Caco-2 (cell line): ENCODE data around the gene RAP1A. TPM values are rescaled to one million over a fixed set of nuclear protein-coding genes. Genes with fewer than 3 reads are reported as not detected.

Experiments used
- BruUV-seq: library from RNA; stranded (reverse); fragments of 400-500 nt; replicated peaks from 2 replicates; lab custom pipeline; 2021; lab: Mats Ljungman, UMichigan
- CTCF ChIA-PET: fragments of 300-600 bp; sonication (Branson Sonifier 250); formaldehyde crosslinking; loops from one replicate; lab custom pipeline; 2022; ENCODE audit warnings: antibody characterized with exemption; lab: Charles Lee
- POLR2A ChIA-PET: fragments of 300-600 bp; sonication (Branson Sonifier 250); formaldehyde crosslinking; loops from one replicate; lab custom pipeline; 2022; ENCODE audit warnings: antibody characterized with exemption; lab: Charles Lee
- DNase-seq, 2 experiments: peaks; one replicate each; pipeline versions ENCODE4 v3.0.0 to v3.0.0-alpha.2; 2020 to 2022
- H3K27me3 ChIP-seq: replicated peaks from 2 replicates; pipeline ENCODE4 v1.6.0; 2011; ENCODE audit warnings: low read length; ENCODE audit not compliant: control insufficient read depth, insufficient read depth
- H3K36me3 ChIP-seq: 2 replicates; pipeline ENCODE4 v1.5.1; 2011; ENCODE audit warnings: low read length; ENCODE audit not compliant: control insufficient read depth, insufficient read depth
- H3K4me1 ChIP-seq: fragments of 250-450 bp; sonication (Bioruptor Pico); 2 replicates; pipeline ENCODE4 v1.5.1; 2020; ENCODE audit warnings: mild to moderate bottlenecking
- H3K4me3 ChIP-seq: 2 replicates; pipeline ENCODE4 v1.5.1; 2011; ENCODE audit warnings: low read depth, mild to moderate bottlenecking, control low read depth, low read length
- H3K9me3 ChIP-seq: fragments of 250-450 bp; sonication (Bioruptor Pico); 2 replicates; pipeline ENCODE4 v1.5.1; 2020; ENCODE audit warnings: mild to moderate bottlenecking, moderate library complexity
- H3K27ac Mint-ChIP-seq: one replicate; pipeline ENCODE4 v1.8.0; 2022; ENCODE audit warnings: mixed read lengths; ENCODE audit not compliant: unreplicated experiment
- H3K27me3 Mint-ChIP-seq: one replicate; pipeline ENCODE4 v1.8.0; 2022; ENCODE audit warnings: mixed read lengths; ENCODE audit not compliant: insufficient read depth, unreplicated experiment
- H3K36me3 Mint-ChIP-seq: one replicate; pipeline ENCODE4 v1.8.0; 2022; ENCODE audit warnings: mild to moderate bottlenecking, mixed read lengths; ENCODE audit not compliant: insufficient read depth, unreplicated experiment
- H3K4me1 Mint-ChIP-seq: one replicate; pipeline ENCODE4 v1.8.0; 2022; ENCODE audit warnings: low read depth, mixed read lengths; ENCODE audit not compliant: unreplicated experiment
- H3K4me3 Mint-ChIP-seq: one replicate; pipeline ENCODE4 v1.8.0; 2022; ENCODE audit warnings: mild to moderate bottlenecking, moderate library complexity, mixed read lengths; ENCODE audit not compliant: unreplicated experiment
- H3K9me3 Mint-ChIP-seq: one replicate; pipeline ENCODE4 v1.8.0; 2022; ENCODE audit warnings: mixed read lengths; ENCODE audit not compliant: unreplicated experiment
- CTCF ChIP-seq, 2 experiments: fragments of 200-600 bp in 1 of 2; IDR thresholded peaks; 1 replicate in 1 of 2; 2 replicates in 1 of 2; pipeline versions ENCODE4 v1.5.1 to v1.8.0; 2011 to 2022; ENCODE audit warnings: antibody characterized with exemption in 1 of 2, control low read depth in 1 of 2, inconsistent platforms in 1 of 2, low read depth in 1 of 2, low read length in 1 of 2, mild to moderate bottlenecking in 1 of 2, moderate library complexity in 1 of 2; ENCODE audit not compliant: insufficient read depth in 1 of 2, severe bottlenecking in 1 of 2, unreplicated experiment in 1 of 2
- intact Hi-C: fragments of 100-400 bp; cut with micrococcal nuclease; formaldehyde crosslinking; loops from one replicate; pipeline ENCODE4 v1.10.0; 2022; ENCODE audit not compliant: unreplicated experiment
- total RNA-seq: library from RNA; stranded (reverse); gene quantifications from 2 replicates; pipeline ENCODE4 v1.2.3, GENCODE V29; 2022

RAP1A gene
- total RNA-seq, 1 experiment from 2014 or later: 64.1 TPM

GRCh38 chr1:111602302-111602701 is 17.3 kb upstream of the RAP1A start:
- H3K36me3 ChIP-seq: no peaks in the 10 kb centered on the region
- no peak overlapping the region for H3K4me3 ChIP-seq
- no peaks in the 10 kb centered on the region for H3K4me1 Mint-ChIP-seq
- no peaks in the 10 kb centered on the region for H3K9me3 Mint-ChIP-seq
- H3K36me3 Mint-ChIP-seq: no peaks in the 10 kb centered on the region
- no TSS peak for BruUV-seq
- CTCF ChIA-PET: no interaction called here
- H3K4me3 Mint-ChIP-seq: no peak overlapping the region
- no peaks in the 10 kb centered on the region for H3K9me3 ChIP-seq
- H3K27ac Mint-ChIP-seq: no peak overlapping the region
- no peaks in the 10 kb centered on the region for H3K27me3 Mint-ChIP-seq
- no peaks in the 10 kb centered on the region for H3K4me1 ChIP-seq
- H3K27me3 ChIP-seq: no peaks in the 10 kb centered on the region
- no peak for DNase-seq
- intact Hi-C loops: no loop called here
- POLR2A ChIA-PET: no interaction called here
- no peak for TF ChIP-seq CTCF (IDR thresholded peaks at IDR 0.05; ENCODE audit: insufficient read depth in 1 of 2, low read depth in 1 of 2, low read length in 1 of 2, severe bottlenecking in 1 of 2, unreplicated experiment in 1 of 2)

- Mint-ChIP-seq H3K4me1 (no peaks in the 10 kb centered on the region), H3K4me3 (no peak overlapping the region), H3K27ac (no peak overlapping the region), H3K9me3 (no peaks in the 10 kb centered on the region), H3K27me3 (no peaks in the 10 kb centered on the region), H3K36me3 (no peaks in the 10 kb centered on the region)
- intact Hi-C loops: no loop called here
- H3K27me3 ChIP-seq: no peaks in the 10 kb centered on the region
- ChIA-PET POLR2A (no interaction called here), CTCF (no interaction called here)
- no peaks in the 10 kb centered on the region for H3K4me1 ChIP-seq
- DNase-seq: no peak
- H3K4me3 ChIP-seq: no peak overlapping the region
- no peaks in the 10 kb centered on the region for H3K36me3 ChIP-seq
- no peaks in the 10 kb centered on the region for H3K9me3 ChIP-seq
- BruUV-seq: no TSS peak
- TF ChIP-seq CTCF (IDR thresholded peaks at IDR 0.05; ENCODE audit: insufficient read depth in 1 of 2, low read depth in 1 of 2, low read length in 1 of 2, severe bottlenecking in 1 of 2, unreplicated experiment in 1 of 2): no peak
Observed at GRCh38 chr1:111602974-111603373, 16.6 kb upstream of the RAP1A start.

GRCh38 chr1:111603979-111604378 is 15.6 kb upstream of the RAP1A start:
- Mint-ChIP-seq H3K9me3 (no peaks in the 10 kb centered on the region), H3K4me3 (no peak overlapping the region), H3K27me3 (no peaks in the 10 kb centered on the region), H3K27ac (no peak overlapping the region), H3K4me1 (no peaks in the 10 kb centered on the region), H3K36me3 (no peaks in the 10 kb centered on the region)
- Histone ChIP-seq H3K4me1 (no peaks in the 10 kb centered on the region), H3K4me3 (no peak overlapping the region), H3K9me3 (no peaks in the 10 kb centered on the region), H3K36me3 (no peaks in the 10 kb centered on the region), H3K27me3 (no peaks in the 10 kb centered on the region)
- DNase-seq: no peak
- ChIA-PET POLR2A (no interaction called here), CTCF (no interaction called here)
- no peak for TF ChIP-seq CTCF (IDR thresholded peaks at IDR 0.05; ENCODE audit: insufficient read depth in 1 of 2, low read depth in 1 of 2, low read length in 1 of 2, severe bottlenecking in 1 of 2, unreplicated experiment in 1 of 2)
- no TSS peak for BruUV-seq
- intact Hi-C loops: no loop called here
